ENCODE data around the gene NKAIN1.

Gene NKAIN1

DNA sequence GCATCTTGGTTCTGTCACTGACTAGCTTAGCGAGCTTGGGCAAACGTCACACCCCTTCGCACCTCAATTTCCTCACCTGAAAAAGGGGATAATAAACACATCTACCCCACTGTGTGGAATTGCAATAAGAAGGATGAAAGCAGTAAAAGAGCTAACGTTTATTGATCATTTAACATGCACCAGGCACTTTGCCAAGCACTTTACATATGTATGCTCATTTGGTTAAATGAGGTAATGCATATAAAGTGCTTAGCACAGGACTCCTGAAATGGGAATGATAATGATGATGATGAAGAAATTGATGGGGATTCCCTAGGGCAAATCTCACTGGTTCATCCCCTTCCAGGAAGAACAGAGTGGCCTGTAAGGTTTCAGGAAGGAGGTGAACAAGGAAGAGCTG, 4.8 kb downstream of the NKAIN1 start:
- TF ChIP-seq EZH2phosphoT487 (IDR thresholded peaks at IDR 0.05; ENCODE audit: borderline replicate concordance), result no peak
- TF ChIP-seq, protein P1, sequence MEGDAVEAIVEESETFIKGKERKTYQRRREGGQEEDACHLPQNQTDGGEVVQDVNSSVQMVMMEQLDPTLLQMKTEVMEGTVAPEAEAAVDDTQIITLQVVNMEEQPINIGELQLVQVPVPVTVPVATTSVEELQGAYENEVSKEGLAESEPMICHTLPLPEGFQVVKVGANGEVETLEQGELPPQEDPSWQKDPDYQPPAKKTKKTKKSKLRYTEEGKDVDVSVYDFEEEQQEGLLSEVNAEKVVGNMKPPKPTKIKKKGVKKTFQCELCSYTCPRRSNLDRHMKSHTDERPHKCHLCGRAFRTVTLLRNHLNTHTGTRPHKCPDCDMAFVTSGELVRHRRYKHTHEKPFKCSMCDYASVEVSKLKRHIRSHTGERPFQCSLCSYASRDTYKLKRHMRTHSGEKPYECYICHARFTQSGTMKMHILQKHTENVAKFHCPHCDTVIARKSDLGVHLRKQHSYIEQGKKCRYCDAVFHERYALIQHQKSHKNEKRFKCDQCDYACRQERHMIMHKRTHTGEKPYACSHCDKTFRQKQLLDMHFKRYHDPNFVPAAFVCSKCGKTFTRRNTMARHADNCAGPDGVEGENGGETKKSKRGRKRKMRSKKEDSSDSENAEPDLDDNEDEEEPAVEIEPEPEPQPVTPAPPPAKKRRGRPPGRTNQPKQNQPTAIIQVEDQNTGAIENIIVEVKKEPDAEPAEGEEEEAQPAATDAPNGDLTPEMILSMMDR (conservative IDR thresholded peaks at IDR 0.05; ENCODE audit: low read length), result no peak
- H3F3A ChIP-seq (ENCODE audit: low read depth), result no peaks in the 10 kb centered on the region
- no peak overlapping the region for H2AFZ ChIP-seq (ENCODE audit: low read length)
- H3K27me3 ChIP-seq (ENCODE audit: insufficient read depth, low read length, poor library complexity, severe bottlenecking), result no peaks in the 10 kb centered on the region
- no peaks in the 10 kb centered on the region for H3K36me3 ChIP-seq (ENCODE audit: insufficient read depth, low read length)
- H3K4me2 ChIP-seq (ENCODE audit: low read depth, low read length, poor library complexity, severe bottlenecking), result no peak overlapping the region
- H3K4me3 ChIP-seq (ENCODE audit: low read length, poor library complexity, severe bottlenecking), result no peak overlapping the region
- no peaks in the 10 kb centered on the region for H3K9me3 ChIP-seq (ENCODE audit: insufficient read depth, low read depth, low read length)
- no peak overlapping the region for H3K9ac ChIP-seq (ENCODE audit: low read depth, low read length, poor library complexity, severe bottlenecking)
- H3K79me2 ChIP-seq (ENCODE audit: insufficient read depth, low read length), result no peaks in the 10 kb centered on the region
- H4K20me1 ChIP-seq (ENCODE audit: insufficient read depth, low read length, poor library complexity, severe bottlenecking), result no peaks in the 10 kb centered on the region
- no peaks in the 10 kb centered on the region for H3K4me1 ChIP-seq (ENCODE audit: insufficient read depth, low read length, poor library complexity, severe bottlenecking)
- no peaks in the 10 kb centered on the region for H3K9me2 ChIP-seq (replicated peaks; ENCODE audit: low read depth, low read length)

DNA sequence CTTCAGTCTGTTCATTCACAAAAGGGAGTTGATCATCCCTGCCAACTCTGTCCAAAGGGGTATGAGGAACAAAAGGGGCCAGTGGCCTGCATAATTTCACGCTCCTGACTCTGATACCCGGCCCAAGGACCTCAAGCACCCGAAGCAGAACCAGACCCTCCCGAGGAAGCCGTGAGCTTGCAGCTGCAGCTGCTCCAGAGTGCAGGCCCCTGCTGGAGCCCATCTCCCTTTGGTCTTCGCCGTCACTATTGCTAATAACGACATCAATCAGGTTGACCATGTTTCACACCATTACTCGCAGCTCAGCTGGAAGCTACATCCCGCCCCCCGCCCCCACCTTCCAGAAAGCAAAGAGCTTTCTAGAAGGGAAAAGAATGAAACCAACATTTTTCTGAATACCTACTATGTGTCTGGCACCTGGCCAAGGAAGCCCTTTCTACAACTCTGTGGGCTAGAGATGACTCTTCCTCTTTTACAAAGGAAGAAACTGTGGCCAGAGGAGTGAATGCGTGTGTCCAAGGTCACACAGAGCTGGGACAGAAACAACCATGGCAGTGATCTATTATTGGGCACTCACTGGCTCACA, 5.5 kb downstream of the NKAIN1 start:
- Histone ChIP-seq H3K4me1 (ENCODE audit: insufficient read depth, low read length, poor library complexity, severe bottlenecking) (no peaks in the 10 kb centered on the region), H3K27me3 (ENCODE audit: insufficient read depth, low read length, poor library complexity, severe bottlenecking) (no peaks in the 10 kb centered on the region), H3K9ac (ENCODE audit: low read depth, low read length, poor library complexity, severe bottlenecking) (no peak overlapping the region), H3K36me3 (ENCODE audit: insufficient read depth, low read length) (no peaks in the 10 kb centered on the region), H2AFZ (ENCODE audit: low read length) (no peak overlapping the region), H3F3A (ENCODE audit: low read depth) (no peaks in the 10 kb centered on the region), H4K20me1 (ENCODE audit: insufficient read depth, low read length, poor library complexity, severe bottlenecking) (no peaks in the 10 kb centered on the region), H3K79me2 (ENCODE audit: insufficient read depth, low read length) (no peaks in the 10 kb centered on the region), H3K9me3 (ENCODE audit: insufficient read depth, low read depth, low read length) (no peaks in the 10 kb centered on the region), H3K4me2 (ENCODE audit: low read depth, low read length, poor library complexity, severe bottlenecking) (no peak overlapping the region), H3K4me3 (ENCODE audit: low read length, poor library complexity, severe bottlenecking) (no peak overlapping the region), H3K9me2 (replicated peaks; ENCODE audit: low read depth, low read length) (no peaks in the 10 kb centered on the region)
- TF ChIP-seq, protein P1 (conservative IDR thresholded peaks at IDR 0.05; ENCODE audit: low read length), result no peak
- no peak for TF ChIP-seq EZH2phosphoT487 (IDR thresholded peaks at IDR 0.05; ENCODE audit: borderline replicate concordance)

DNA sequence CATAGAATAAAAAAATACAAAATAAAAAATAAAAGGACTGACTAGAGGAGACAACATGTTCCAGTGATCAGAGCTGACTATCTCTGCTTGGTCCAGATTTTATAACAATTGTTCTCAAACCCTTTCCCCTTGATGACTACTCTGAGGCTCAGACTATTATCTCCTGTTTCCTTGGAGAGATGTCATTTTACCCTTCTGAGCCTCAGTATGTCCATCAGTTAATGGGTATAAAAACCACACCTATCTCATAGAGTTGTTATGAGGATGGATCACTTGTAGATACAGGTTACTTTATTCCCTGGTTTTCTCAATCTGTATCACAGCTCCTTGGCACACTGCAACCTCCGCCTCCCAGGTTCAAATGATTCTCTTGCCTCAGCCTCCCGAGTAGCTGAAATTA, 7.0 kb downstream of the NKAIN1 start:
- TF ChIP-seq, protein P1 (conservative IDR thresholded peaks at IDR 0.05; ENCODE audit: low read length), result no peak
- no peak for TF ChIP-seq EZH2phosphoT487 (IDR thresholded peaks at IDR 0.05; ENCODE audit: borderline replicate concordance)
- H3K9me3 ChIP-seq (ENCODE audit: insufficient read depth, low read depth, low read length), result no peaks in the 10 kb centered on the region

More for the DNA sequence above, 7.0 kb downstream of the NKAIN1 start:
- no peak overlapping the region for H2AFZ ChIP-seq (ENCODE audit: low read length)
- H3K4me1 ChIP-seq (ENCODE audit: insufficient read depth, low read length, poor library complexity, severe bottlenecking), result no peaks in the 10 kb centered on the region
- no peaks in the 10 kb centered on the region for H4K20me1 ChIP-seq (ENCODE audit: insufficient read depth, low read length, poor library complexity, severe bottlenecking)
- H3K79me2 ChIP-seq (ENCODE audit: insufficient read depth, low read length), result no peaks in the 10 kb centered on the region
- no peaks in the 10 kb centered on the region for H3K36me3 ChIP-seq (ENCODE audit: insufficient read depth, low read length)
- no peak overlapping the region for H3K4me3 ChIP-seq (ENCODE audit: low read length, poor library complexity, severe bottlenecking)
- H3K27me3 ChIP-seq (ENCODE audit: insufficient read depth, low read length, poor library complexity, severe bottlenecking), result no peaks in the 10 kb centered on the region
- H3K9ac ChIP-seq (ENCODE audit: low read depth, low read length, poor library complexity, severe bottlenecking), result no peak overlapping the region
- H3K9me2 ChIP-seq (replicated peaks; ENCODE audit: low read depth, low read length), result no peaks in the 10 kb centered on the region
- H3K4me2 ChIP-seq (ENCODE audit: low read depth, low read length, poor library complexity, severe bottlenecking), result no peak overlapping the region
- no peaks in the 10 kb centered on the region for H3F3A ChIP-seq (ENCODE audit: low read depth)
